ENCODE results near the gene AFAP1L1. TPM values are rescaled to one million over a fixed set of nuclear protein-coding genes. Genes with fewer than 3 reads are reported as not detected.

AFAP1L1 gene
- polyA plus RNA-seq, 2 of the 4 experiments (the other 2 are of a cell fraction) = 1.5 to 3.5 TPM

GRCh38 chr5:149326611-149327010 is 55.0 kb downstream of the AFAP1L1 start:
- H3K27ac ChIP-seq = no peak overlapping the region
- ATAC-seq (peak in 1 of 2 experiments; percentile 53; a peak in 2 of 6 replicates), FAIRE-seq (no peak), DNase-seq (ENCODE audit: low read depth in 1 of 2, low spot score in 1 of 2) (peak in 1 of 2 experiments; percentile 36)
- peaks cover 13% of the 10 kb centered on the region; the same call in 1 of the 3 replicates for H3K4me1 ChIP-seq
- POLR2A ChIA-PET = no interaction called here
- TF ChIP-seq ESRRA (IDR thresholded peaks at IDR 0.05; ENCODE audit: borderline replicate concordance, low read length) (no peak), ZC3H11A (IDR thresholded peaks at IDR 0.05) (no peak), KDM5A (IDR thresholded peaks at IDR 0.05) (no peak), HDAC2 (IDR thresholded peaks at IDR 0.05) (no peak), EHMT2 (IDR thresholded peaks at IDR 0.05; ENCODE audit: low read depth) (no peak), HOXB13 (CRISPR knock-in tag; IDR thresholded peaks at IDR 0.05; ENCODE audit: low read depth) (no peak), PBX3 (IDR thresholded peaks at IDR 0.05) (no peak), CHD4 (IDR thresholded peaks at IDR 0.05; ENCODE audit: borderline replicate concordance) (no peak), RNF2 (IDR thresholded peaks at IDR 0.05; ENCODE audit: borderline replicate concordance, low read depth) (no peak), REST (IDR thresholded peaks at IDR 0.05) (no peak), KDM1A (IDR thresholded peaks at IDR 0.05; ENCODE audit: low read depth) (no peak), MAFK (IDR thresholded peaks at IDR 0.05; ENCODE audit: partially characterized antibody) (no peak), MAX (IDR thresholded peaks at IDR 0.05) (no peak), CEBPB (IDR thresholded peaks at IDR 0.05) (no peak), FOSB (CRISPR knock-in tag; IDR thresholded peaks at IDR 0.05) (no peak), HOXB5 (CRISPR knock-in tag; IDR thresholded peaks at IDR 0.05) (no peak), RCOR1 (IDR thresholded peaks at IDR 0.05; ENCODE audit: low read depth, low read length) (no peak), NFE2L2 (conservative IDR thresholded peaks at IDR 0.05; ENCODE audit: low read length) (no peak), HMGXB4 (CRISPR knock-in tag; IDR thresholded peaks at IDR 0.05; ENCODE audit: borderline replicate concordance) (no peak), RARB (CRISPR knock-in tag; IDR thresholded peaks at IDR 0.05) (no peak)
- CTCF ChIA-PET = interaction anchor here (1.3 to 21.3 kb wide), 5 partner anchors 9 to 238 kb away, joined by 5 to 275 read pairs (median 7); partner anchors contain the start of gene IL17B
- no peaks in the 10 kb centered on the region for H3K9me3 ChIP-seq
- no peak overlapping the region for H3K4me3 ChIP-seq
- 0 out of 3 replicates have a peak overlapping the region, but pooled peaks have one; percentile 14 for H3K4me2 ChIP-seq
- 46% methylated on average over 3 of the region's 3 CpGs for WGBS (ENCODE audit: missing lambda C conversion rate)

- ATAC-seq (no peak), FAIRE-seq (no peak), DNase-seq (ENCODE audit: low read depth in 1 of 2, low spot score in 1 of 2) (no peak)
- H3K4me1 ChIP-seq = peaks cover 13% of the 10 kb centered on the region; the same call in 1 of the 3 replicates
- POLR2A ChIA-PET = no interaction called here
- no peak overlapping the region for H3K4me2 ChIP-seq
- no peaks in the 10 kb centered on the region for H3K9me3 ChIP-seq
- no peak overlapping the region for H3K27ac ChIP-seq
- WGBS (ENCODE audit: missing lambda C conversion rate) = 92% methylated on average over 5 of the region's 5 CpGs
- TF ChIP-seq FOSL2 (IDR thresholded peaks at IDR 0.05) = no peak
- no peak for TF ChIP-seq FOSL2 (CRISPR knock-in tag; IDR thresholded peaks at IDR 0.05)
- TF ChIP-seq ZC3H11A (IDR thresholded peaks at IDR 0.05) = no peak
- TF ChIP-seq FOSB (CRISPR knock-in tag; IDR thresholded peaks at IDR 0.05) = no peak
- no peak for TF ChIP-seq SREBF2 (IDR thresholded peaks at IDR 0.05)
- TF ChIP-seq RAD21 (conservative IDR thresholded peaks at IDR 0.05 in 1 of 2, IDR thresholded peaks at IDR 0.05 in 1 of 2) = no peak
- TF ChIP-seq MAFK (IDR thresholded peaks at IDR 0.05; ENCODE audit: partially characterized antibody) = no peak
- no peak for TF ChIP-seq PBX3 (IDR thresholded peaks at IDR 0.05)
- TF ChIP-seq NR3C1 (IDR thresholded peaks at IDR 0.05) = no peak
- TF ChIP-seq HOXB13 (CRISPR knock-in tag; IDR thresholded peaks at IDR 0.05; ENCODE audit: low read depth) = no peak
- H3K4me3 ChIP-seq = no peak overlapping the region
- CTCF ChIA-PET = interaction anchor here (1.1 to 21.3 kb wide), 4 partner anchors 11 to 224 kb away, joined by 3 to 275 read pairs (median 3); partner anchors contain the start of gene IL17B
Observed at GRCh38 chr5:149328177-149328576, 56.5 kb downstream of the AFAP1L1 start.
